Stimulated activated CD8-positive, alpha-beta memory T cell treated with anti-CD3 and anti-CD28 coated beads, Interleukin-15, amount 100 ng/mL, for 4 hours (primary cell): ENCODE data around the gene PNPLA5.

Experiments
- DNase-seq, 2 donors: peaks; one replicate each; pipeline ENCODE4 v3.0.0-alpha.2; 2020; ENCODE audit warnings: low read depth in 2 of 2

The PNPLA5 gene

DNA sequence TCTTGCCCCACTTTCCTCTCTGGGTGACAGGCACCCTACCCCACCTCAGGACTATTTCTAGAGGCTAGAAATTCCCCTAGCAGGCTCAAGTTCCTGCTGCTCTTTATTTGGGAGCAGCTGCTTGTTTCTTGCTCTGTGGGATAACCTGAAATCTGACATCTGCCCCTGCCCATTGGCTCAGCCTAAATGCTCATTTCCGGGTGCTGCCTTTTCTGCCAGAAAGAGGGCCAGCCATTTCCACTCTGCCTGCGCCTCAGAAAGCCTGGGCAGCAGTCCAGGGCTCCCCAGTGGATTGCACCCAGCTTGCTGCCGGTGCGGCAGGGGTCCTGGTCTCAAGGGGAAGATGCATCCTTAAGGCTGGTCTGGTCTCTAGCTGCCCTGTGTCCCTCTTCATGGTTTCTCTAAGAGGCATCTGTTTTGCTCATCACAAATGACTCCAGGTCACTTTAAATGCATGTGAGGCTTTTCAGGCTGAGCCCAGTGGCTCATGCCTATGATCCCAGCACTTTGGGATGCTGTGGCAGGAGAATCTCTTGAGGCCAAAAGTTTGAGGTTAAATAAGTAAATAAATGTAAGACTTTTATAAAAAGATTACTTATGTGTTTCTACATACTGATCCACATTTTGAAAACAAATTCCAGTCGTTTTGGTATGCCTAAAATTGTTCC is 10.3 kb upstream of the PNPLA5 start:
- DNase-seq, result no peak

DNA sequence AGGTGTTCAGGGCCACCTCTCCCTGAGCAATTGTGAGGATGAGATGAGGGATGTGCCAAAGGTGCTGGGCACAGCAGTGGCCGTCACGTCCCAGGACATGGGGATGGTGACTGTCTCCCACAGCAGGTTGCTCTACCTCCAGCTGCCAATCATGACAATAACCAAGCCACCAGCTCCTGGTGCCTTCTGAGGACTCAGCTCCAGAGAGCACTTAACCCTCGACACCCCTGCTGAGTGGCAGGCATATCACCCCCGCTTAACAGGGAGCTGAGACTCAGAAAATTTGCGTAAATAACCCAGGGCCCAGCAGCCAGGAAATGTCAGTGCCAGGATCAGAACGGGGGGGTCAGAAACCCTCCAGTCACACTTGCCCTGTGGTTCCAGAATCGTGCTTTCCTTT is 8.4 kb upstream of the PNPLA5 start:
- no peak for DNase-seq

DNA sequence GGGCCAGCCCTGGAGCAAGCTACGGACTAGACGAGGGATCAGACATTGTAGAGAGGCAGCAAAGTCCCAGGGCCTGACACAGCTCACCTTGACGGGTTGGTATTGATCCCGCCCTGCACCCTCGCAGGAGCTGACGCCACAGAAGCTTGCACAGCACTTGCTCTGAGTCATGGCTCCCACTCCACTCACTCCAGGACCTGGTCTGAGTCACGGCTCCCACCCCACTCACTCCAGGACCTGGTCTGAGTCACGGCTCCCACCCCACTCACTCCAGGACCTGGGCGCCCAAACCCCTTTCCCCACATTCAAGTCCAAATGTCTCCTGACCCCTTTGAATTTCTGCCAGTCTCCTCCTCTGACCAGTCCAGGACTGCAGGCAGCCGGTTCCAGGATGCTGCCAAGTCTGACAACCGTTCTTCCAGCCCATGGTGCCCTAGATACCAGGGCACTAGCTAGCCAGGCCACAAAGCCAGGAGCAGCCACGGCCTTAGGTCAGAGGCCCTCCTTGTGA is 6.0 kb upstream of the PNPLA5 start:
- no peak for DNase-seq

DNA sequence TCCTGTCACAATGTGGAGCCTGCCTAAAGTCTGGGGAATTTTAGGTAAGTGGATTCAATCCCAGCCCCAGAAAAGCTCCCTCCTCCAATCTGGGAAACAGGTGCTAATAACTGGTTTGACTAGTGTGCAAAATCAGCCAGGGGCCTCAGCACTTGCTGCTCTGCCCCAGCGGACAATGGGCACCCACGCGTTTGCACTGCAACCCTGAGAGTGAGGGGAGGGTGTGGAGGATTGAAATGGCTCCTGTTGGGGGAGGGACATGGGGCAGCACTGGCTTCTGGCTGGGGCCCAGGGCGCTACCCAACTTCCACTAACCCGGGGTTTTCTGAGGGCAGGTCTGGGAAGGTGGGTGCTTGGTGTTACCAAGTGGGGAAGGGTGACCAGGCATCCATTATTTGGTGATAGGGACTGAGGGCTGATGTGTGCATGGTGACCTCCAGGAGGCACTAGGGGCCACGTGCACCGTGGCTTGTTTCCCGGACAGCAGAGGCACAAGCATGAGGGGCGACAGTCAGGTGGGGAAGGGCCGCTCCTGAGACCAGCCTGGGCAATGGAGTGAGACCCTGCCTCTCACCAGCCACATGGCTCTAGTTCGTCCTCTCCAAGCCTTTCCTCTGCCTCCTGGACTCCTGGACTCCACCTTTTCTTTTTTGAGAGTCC is 4.3 kb upstream of the PNPLA5 start:
- no peak for DNase-seq

DNA sequence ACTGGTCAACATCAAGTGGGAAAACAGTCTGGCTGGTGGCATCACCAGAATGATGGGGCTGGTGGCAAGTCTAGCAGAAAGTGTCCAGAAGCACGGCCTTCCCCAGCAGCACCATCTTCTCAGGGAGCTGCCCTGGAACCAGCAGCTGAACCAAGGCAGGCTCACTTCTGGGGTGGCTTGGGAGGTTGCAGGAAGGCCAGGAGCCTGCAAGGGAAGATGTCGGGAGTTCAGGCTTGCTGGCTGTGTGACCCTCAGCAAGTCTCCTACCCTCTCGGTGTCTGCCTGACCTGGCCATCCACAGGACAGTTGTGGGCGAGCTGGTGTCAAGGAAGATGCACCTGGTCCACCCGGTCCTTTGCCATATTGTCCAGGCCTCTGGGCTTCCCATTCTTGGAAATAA is 2.3 kb upstream of the PNPLA5 start:
- no peak for DNase-seq

DNA sequence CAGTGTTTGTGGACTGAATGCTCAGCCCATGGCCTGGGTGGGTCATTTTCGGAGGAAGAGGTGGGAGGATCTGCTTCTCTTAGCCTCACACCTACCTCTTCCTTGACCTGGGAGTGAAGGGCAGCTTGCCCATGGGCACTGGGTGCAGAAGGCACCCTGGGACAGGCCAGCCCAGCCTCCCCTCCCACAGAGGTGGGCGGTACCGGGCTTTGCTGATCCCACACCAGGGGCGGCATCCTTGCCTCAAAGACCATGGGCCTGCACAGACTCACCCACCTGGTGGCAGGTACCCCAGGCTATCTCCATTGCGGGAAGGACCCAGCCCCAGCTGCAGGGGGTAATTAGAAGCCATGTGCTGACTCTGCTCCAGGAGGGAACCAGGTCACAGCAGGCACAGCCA is 1.5 kb upstream of the PNPLA5 start:
- DNase-seq, result no peak

DNA sequence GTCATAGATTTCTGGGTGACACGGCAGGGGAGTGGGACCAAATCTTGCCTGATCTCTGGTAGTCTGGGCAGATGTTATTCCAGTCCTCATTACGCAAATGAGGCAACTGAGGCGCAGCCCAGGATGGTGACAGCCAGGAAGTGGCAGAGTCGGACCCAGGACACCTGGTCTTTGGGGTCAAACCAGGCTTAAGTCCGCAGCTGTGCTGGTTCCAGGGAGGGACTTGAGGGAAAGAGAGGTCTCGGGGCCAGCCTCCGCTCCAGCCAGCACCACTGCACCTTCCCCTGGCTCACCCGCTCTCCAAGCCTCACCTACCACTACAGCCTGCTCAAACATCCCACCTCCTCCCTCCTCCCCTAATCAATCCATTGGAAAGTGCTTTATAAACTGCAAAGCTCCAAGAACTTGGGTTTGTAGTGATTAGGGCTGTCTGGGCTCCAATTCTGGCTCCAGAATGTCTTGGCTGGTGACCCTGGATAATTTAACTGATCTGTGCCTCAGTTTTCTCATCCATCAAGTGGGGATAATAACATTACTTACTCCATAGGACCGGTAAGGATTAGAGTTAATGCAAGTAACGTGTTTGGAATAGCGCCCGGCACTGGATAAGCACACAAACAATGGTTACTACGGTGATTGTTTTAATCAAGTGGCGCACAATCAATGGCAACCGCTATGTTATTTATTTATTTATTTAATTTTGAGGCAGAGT is 526 bp upstream of the PNPLA5 start:
- no peak for DNase-seq

DNA sequence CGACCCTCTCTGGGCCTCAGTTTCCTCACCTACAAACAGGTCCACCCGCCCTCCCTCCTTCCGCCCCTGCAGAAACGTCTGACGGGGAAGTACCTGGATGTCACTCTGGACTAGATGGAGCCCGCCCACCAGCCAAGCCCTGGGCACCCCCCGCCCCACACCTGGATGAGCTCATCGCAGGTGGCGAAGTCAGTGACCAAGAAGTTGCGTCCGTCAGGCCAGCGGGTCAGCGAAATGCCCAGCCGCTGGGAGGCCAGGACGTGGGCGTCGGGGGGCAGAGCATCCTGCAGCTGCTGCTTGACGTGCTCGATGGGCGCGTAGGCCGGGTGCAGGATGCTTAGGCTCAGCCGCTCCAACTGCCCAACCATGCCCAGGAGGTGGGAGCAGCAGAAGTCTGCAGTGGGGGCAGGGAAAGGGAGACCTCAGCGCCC is 897 bp downstream of the PNPLA5 start:
- DNase-seq, result no peak

DNA sequence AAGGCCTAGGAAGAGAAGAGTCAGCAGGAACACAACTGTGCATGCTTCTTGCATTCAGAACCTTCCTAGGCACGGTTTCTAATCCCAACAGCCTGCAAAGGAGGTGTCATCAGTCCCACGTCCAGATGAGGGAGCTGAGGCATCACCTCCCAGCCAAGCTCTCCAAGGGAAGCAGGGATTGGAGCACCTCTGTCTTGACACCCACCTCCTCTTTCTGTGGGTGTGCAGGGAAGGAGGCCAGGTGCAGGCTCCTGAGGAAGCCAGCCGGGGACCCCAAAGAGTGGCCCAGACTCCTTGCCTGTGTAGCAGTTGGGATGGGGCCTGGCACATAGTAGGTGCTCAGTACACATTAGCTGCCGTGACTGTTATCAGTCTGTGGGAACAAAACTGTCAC is 2.0 kb downstream of the PNPLA5 start:
- no peak for DNase-seq

DNA sequence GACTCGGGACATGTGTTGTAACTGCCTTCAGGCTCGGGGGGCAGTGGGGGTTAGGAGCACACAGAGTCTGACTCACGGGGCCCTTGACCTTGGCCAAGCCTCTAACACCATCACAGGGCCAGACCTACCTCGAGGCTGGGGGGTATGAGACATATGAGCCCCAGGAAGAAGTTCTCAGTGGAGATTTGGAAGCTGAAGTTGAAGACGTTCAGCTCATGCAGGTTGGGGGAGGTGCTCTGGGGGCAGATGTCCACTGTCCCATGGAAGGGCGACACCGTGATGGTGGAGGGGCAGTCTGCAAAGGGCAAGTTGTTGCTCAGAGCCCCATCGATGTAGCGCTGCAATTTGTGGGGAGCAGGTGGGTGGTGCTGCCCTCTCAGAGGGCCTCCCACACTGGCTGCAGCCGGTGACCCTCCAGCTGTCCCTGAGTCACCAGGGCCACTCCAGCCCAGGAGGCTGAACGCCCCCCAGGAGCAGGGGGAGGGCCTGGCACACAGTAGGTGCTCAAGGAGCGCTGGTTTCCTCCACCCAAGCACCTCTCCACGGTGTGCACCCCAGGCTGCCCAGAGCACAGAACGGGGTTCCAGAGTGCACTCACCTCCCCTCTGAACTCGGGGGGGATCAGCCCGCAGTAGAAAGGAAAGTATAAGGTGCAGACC is 2.5 kb downstream of the PNPLA5 start:
- no peak for DNase-seq

DNA sequence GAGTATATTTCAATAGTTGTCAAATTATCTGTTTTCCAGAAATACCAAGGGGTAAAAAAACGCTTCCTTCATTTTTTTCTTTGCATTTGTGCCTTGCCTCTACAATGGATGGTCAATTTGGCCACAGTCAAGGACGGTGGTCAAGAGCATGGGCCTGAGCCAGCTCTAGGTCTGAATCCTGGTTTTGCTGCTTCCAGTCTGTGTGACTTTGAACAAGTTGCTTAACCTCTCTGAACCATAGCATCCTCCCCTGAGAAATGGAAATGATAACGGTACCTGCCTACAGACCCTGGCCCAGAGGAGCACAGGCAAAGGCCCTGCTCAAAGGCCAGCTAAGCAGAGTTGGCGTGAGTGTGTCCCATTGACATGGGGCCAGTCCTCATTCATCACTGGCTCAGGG is 3.1 kb downstream of the PNPLA5 start:
- no peak for DNase-seq

DNA sequence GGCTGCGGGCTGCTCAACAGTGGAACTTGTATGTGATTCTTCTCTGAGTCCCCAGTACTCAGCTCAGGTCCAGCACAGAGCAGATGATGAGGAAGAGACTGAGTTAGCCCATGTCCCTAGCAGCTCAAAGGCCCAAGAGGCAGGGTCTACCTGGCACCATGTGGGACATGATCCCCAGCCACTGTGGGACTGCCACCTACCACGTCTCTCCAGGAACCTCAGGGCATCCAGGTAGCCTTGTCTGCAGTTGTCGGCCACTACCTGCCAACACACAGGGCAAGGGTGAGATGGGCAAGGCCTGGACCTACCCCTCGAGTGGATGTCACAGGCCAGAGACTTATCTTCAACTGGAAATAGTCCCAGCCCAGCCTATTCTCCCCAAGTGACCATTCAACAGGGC is 4.4 kb downstream of the PNPLA5 start:
- no peak for DNase-seq

DNA sequence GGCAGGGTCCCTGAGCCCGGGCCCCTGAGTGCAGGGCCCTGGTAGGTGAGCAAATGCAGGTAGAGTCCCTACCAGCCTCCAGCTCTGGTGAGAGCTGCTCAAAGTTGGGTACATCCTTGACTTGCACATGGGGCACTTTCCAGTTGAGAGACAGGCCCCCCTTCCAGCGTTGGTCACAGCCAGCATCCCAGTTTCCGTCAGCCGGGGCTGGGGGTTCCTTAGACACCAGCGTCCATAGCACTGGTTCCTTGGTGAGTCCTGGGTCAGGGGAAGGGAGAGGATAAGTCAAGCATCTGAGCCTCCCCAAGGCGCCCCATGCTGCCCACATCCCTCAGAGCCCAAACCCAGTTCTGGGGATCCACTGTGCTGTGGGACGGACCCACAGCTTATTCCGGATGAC is 5.6 kb downstream of the PNPLA5 start:
- DNase-seq, result no peak

DNA sequence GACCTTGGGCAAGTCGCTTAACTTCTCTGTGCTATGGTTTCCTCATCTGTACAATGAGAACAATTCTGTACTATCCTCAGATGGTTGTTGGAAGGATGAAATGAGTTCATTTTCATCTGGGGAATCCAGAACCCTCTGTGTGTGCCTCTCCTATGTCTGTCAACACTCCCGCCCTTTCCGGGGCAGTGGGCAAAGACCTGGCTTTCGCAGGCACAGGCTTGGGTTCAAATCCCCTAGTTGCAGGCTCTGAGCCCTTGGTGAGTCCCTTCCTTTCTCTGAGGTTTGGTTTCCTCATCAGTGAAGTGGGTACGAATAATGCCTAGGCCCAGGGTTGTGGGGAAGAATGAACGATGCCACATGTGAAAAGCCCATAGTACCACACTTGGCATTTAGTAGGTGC is 6.0 kb downstream of the PNPLA5 start:
- DNase-seq, result no peak

DNA sequence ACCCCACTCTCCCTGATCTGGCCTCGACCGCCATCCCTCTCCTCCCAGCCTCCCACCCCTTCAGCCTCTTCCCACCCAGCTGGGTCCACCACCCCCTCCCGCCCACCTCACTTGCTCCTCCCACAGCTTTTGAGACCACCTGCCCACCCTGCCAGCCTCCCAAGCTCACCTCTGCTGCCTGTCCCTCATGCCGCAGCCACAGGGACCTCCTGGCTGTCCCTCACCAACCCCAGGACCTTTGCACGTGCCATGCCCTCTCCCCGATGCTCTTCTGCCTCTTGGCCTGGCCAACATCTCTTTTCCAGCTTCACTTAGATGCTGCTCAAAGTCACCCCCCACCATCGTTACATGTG is 6.5 kb downstream of the PNPLA5 start:
- DNase-seq, result no peak

DNA sequence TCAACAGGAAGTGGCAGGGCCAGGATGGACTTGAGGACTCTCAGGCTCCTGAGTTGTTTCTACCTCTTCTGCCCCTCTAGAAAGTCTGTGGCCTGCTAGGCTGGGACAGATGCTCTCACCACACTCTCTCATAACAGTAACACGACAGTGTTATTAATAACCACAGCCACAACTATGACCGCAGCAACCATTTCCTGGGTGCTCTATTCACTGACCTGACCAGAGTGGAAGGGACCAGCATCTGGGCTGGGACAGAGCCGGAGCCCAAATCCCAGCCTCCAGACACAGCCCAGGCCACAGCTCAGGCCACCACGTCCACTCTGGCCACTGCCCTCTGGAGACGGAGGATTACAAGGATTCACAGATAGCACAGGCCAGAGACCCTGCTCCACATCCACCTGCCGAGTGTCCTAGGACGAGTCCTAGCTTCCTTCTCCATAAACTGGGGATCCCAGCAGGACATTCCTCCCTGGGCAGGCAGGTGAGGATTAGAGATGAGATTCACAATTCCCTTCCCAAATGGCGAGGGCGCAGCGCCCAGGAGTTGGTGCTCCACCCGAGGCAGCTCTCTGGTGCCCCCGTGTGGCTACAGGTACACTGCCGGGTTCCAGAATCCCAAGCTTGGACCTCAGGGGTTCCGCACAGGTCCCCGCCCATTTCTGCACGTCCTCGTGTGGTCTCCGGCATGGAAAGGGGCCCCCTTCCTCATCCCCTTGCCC is 7.1 kb downstream of the PNPLA5 start:
- DNase-seq, result no peak

DNA sequence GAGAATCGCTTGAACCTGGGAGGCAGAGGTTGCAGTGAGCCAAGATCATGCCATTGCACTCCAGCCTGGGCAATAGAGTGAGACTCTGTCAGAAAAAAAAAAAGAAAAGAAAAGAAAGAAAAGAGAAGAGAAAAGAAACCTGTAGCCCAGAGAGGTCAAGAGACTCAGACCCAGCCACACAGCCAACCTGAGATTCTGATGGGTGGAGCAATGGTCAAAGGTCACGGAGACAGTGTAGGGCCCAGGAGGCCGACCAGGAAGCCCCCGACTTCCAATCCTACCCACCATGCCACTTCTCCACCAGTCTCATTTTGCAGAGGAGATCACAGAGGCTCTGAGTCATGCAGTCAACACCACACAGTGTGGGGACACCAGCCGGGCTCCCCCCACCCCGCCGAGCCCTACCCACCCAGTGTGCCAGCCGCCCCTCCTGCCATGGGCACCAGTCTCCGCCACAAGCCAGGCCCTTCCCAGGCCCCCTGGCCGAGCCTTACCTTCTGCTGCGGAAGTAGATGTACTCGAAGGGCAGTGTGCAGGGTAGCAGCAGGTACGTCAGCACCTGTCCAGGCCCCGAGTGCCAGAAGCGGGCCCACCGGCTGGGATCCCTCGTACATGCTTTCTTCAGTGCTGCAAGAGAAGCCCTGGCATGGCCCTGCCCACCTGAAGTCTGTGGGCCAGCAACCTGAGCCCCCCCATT is 7.9 kb downstream of the PNPLA5 start:
- DNase-seq, result no peak

DNA sequence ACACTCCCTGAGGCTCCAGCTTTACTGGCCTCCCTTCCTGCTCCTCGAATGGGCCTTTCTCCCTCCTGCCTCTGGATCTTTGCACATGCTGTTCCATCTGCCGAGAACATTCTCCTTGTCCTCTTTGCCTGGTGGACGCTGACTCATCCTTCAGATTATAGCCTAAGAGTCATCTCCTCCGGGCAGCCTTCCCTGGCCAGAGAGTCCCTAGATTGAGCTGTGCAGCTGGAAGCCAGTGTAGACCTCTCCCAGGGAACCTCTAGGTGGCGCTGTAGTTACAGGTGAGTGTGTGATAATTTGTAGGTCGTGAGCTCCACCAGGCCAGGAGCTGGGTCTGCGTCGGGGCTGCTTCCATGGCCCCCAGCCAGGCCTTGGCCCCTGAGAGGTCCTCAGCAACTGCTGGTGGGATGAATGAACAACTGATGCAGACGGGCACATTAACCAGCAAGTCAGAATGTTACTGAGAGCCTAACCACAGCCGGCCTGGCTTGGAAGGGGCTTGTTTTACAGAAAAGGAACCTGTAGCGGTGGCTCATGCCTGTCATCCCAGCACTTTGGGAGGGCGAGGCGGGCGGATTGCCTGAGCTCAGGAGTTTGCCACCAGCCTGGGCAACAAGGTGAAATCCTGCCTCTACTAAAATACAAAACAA is 8.7 kb downstream of the PNPLA5 start:
- DNase-seq, result no peak

DNA sequence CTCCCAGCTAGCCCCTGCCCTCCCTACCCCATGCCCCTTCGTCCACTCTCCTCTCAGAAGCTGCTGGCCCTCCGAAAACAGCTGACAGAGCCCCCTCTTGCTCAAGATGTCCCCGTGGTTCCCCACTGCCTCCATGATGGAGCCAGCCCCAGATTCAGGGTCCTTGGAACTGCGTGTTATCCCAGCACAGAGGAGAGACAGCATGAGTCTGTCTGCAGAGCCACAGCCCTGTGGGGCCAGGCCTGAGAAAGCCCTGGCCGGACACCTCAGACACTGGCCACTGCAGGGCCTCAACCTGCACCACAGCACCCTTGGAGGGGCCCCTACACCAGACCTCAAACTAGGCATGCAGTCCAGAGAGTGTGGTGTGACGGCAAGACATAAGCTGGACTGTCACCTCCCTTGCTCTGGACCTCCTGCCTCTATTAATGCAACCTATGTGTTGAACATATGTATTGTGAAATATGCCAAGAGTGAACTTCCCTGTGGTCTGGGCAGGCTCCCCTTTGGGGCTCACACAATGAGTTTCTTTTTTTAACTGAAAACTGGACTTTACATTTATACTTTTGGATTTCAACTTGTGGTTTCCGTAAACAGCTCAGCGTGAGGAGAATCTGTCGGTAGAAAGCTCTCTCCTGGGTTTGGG is 9.6 kb downstream of the PNPLA5 start:
- DNase-seq, result no peak
